Adrenal gland (tissue), 12 donors: ENCODE data around the gene FANCG. TPM values are rescaled to one million over a fixed set of nuclear protein-coding genes. Genes with fewer than 3 reads are reported as not detected.
A peak's percentile ranks its signal among the peaks of the same experiment; 100 is the strongest.

Experiments used
- DNase-seq, 7 donors: peaks; one replicate each; pipeline ENCODE4 v3.0.0-alpha.2; 2019 to 2020
- H3K27ac ChIP-seq, 5 donors: fragments of 200-600 bp; sonication (generic) in 4 of 5; 1 replicate in 3 of 5; 2 replicates in 2 of 5; pipeline versions ENCODE4 v1.5.1 to v1.8.0; 2016 to 2020; ENCODE audit warnings: mild to moderate bottlenecking in 1 of 5
- H3K27me3 ChIP-seq: fragments of 200-600 bp; 2 replicates; pipeline ENCODE4 v1.8.0; 2021
- H3K36me3 ChIP-seq, 2 donors: fragments of 200-600 bp; replicated peaks in 1 of 2; 1 replicate in 1 of 2; 2 replicates in 1 of 2; pipeline versions ENCODE4 v1.5.1 to v1.8.0; 2018 to 2022
- H3K4me1 ChIP-seq, 2 donors: fragments of 200-600 bp; replicated peaks in 1 of 2; 1 replicate in 1 of 2; 2 replicates in 1 of 2; pipeline versions ENCODE4 v1.5.1 to v1.8.0; 2018 to 2021
- H3K4me3 ChIP-seq, 4 donors: fragments of 200-600 bp; sonication (generic) in 3 of 4; one replicate each; pipeline ENCODE4 v1.5.1; 2016 to 2018
- H3K9me3 ChIP-seq, 3 donors: fragments of 200-600 bp; sonication (generic) in 1 of 3; replicated peaks in 1 of 3; 1 replicate in 2 of 3; 2 replicates in 1 of 3; pipeline versions ENCODE4 v1.5.1 to v1.8.0; 2016 to 2021
- CTCF ChIP-seq, 6 experiments: fragments of 450-650 bp in 4 of 6; fragments of 200-600 bp in 2 of 6; sonication (generic) in 1 of 6; IDR thresholded peaks; 1 replicate in 5 of 6; 2 replicates in 1 of 6; pipeline versions ENCODE4 v1.5.1 to v1.8.0; 2016 to 2021; ENCODE audit warnings: antibody characterized with exemption in 6 of 6, mild to moderate bottlenecking in 2 of 6, moderate library complexity in 1 of 6
- POLR2A ChIP-seq, 2 donors: fragments of 450-650 bp; IDR thresholded peaks; one replicate each; pipeline ENCODE4 v1.6.1; 2017; ENCODE audit warnings: antibody characterized with exemption in 2 of 2, mild to moderate bottlenecking in 2 of 2, moderate library complexity in 1 of 2
- WGBS, 4 donors: extraction: QIAGEN DNeasy Blood & Tissue Kit in 2 of 4; methylation state at CpG; one replicate each; pipeline versions ENCODE4 v1.1.5 to v1.1.7; 2013 to 2017; 5-methylcytosine and 5-hydroxymethylcytosine counted together
- intact Hi-C, 2 donors: fragments of 100-400 bp; cut with DNase I; formaldehyde crosslinking; loops; one replicate each; pipeline versions ENCODE4 v1.14.1 to v1.15.0; 2022 to 2023
- polyA plus RNA-seq, 3 donors: library from polyadenylated mRNA; stranded (reverse); fragments of 200-250 nt in 2 of 3; fragments of 350-450 nt in 1 of 3; fragmentation: Illumina TruSeq in 1 of 3; extraction: RNeasy Lipid Tissue Mini Kit (QIAGEN cat#74804) in 1 of 3; gene quantifications; one replicate each; pipeline ENCODE4 v1.2.3, GENCODE V29; 2013 to 2014
- total RNA-seq, 9 donors: library from RNA; depleted of rRNA in 4 of 9; stranded (reverse); fragments of >200 nt in 4 of 9; fragments of 120-200 nt in 1 of 9; fragmentation: NEBNext Ultra II Directional in 1 of 9; extraction: Animal tissue kit (Norgen Biotek cat#: 25700) in 1 of 9; gene quantifications; one replicate each; pipeline versions ENCODE4 v1.1.0 to v1.2.4, GENCODE V29; 2013 to 2023
- donor health status: healthy with polysubstance abuse.
- donor health status: Bipolar disorder and iron deficiency.
- donor health status: DM: yes; HTN: yes; CAD: no.
- donor health status: DM: no; HTN: no; CAD: no.
- donor health status: DM: no; HTN: no; CAD: no.
- donor health status: DM: yes; HTN: yes; CAD: no.

FANCG gene
- total and polyA plus RNA-seq, 12 donors, result 5.5 to 31.2 (median 13.4) TPM

- TF ChIP-seq POLR2A (IDR thresholded peaks at IDR 0.05) (no peak), CTCF (IDR thresholded peaks at IDR 0.05) (no peak)
- 76 to 90% (median 86%) methylated on average over 2 of the region's 2 CpGs for WGBS, 4 donors
- H3K36me3 ChIP-seq, result peaks cover 0 to 23% of the 10 kb centered on the region in 2 donors
- H3K27ac ChIP-seq, result no peak overlapping the region
- no peak overlapping the region for H3K4me3 ChIP-seq
- H3K9me3 ChIP-seq, result no peaks in the 10 kb centered on the region
- H3K27me3 ChIP-seq, result no peaks in the 10 kb centered on the region
- DNase-seq, result no peak
- H3K4me1 ChIP-seq, result peaks cover 0 to 6% of the 10 kb centered on the region in 2 donors
- intact Hi-C loops, result no loop called here
These were observed 5.3 kb upstream of the FANCG start for GRCh38 chr9:35085078-35085477.

- 5 to 15% (median 9%) methylated on average over 7 to 10 of the region's 10 CpGs for WGBS, 4 donors
- Histone ChIP-seq H3K4me3 (peak overlapping the region in 3 of 4 donors; percentile 25 to 64 (median 55)), H3K27ac (peak overlapping the region in 2 of 5 donors; percentile 69 to 80), H3K9me3 (no peaks in the 10 kb centered on the region), H3K4me1 (peaks cover 8 to 11% of the 10 kb centered on the region in 2 donors), H3K36me3 (no peaks in the 10 kb centered on the region), H3K27me3 (no peaks in the 10 kb centered on the region)
- no peak for TF ChIP-seq CTCF (IDR thresholded peaks at IDR 0.05)
- no peak for TF ChIP-seq POLR2A (IDR thresholded peaks at IDR 0.05)
- no peak for DNase-seq
- intact Hi-C loops, result no loop called here
These were observed 709 bp downstream of the FANCG start for GRCh38 chr9:35079041-35079425.

GRCh38 chr9:35078066-35078465 is 1.7 kb downstream of the FANCG start:
- Histone ChIP-seq H3K9me3 (no peaks in the 10 kb centered on the region), H3K4me3 (no peak overlapping the region), H3K36me3 (no peaks in the 10 kb centered on the region), H3K4me1 (peaks cover 8 to 12% of the 10 kb centered on the region in 2 donors), H3K27me3 (no peaks in the 10 kb centered on the region), H3K27ac (no peak overlapping the region)
- WGBS, 4 donors, result 60 to 100% (median 70%) methylated on average over 1 to 4 of the region's 4 CpGs; no CpG with 5 or more reads in 1 of the 4 donors
- DNase-seq, result no peak
- intact Hi-C loops, result no loop called here
- no peak for TF ChIP-seq POLR2A (IDR thresholded peaks at IDR 0.05)
- TF ChIP-seq CTCF (IDR thresholded peaks at IDR 0.05), result no peak

- Histone ChIP-seq H3K9me3 (no peaks in the 10 kb centered on the region), H3K27ac (no peak overlapping the region), H3K4me1 (peaks cover 8 to 15% of the 10 kb centered on the region in 2 donors), H3K4me3 (no peak overlapping the region), H3K36me3 (no peaks in the 10 kb centered on the region), H3K27me3 (no peaks in the 10 kb centered on the region)
- intact Hi-C loops, result no loop called here
- WGBS, 4 donors, result 88 to 95% (median 91%) methylated on average over 2 to 4 of the region's 4 CpGs
- no peak for DNase-seq
- TF ChIP-seq POLR2A (IDR thresholded peaks at IDR 0.05) (no peak), CTCF (IDR thresholded peaks at IDR 0.05) (no peak)
These were observed 2.9 kb downstream of the FANCG start for GRCh38 chr9:35076848-35077247.
